HEK293T (cell line): ENCODE data around the gene CACNA1S.

Experiments used
- ARNT ChIP-seq: fragments of 450-650 bp; IDR thresholded peaks from 2 replicates; pipeline ENCODE4 v1.6.1; 2017; ENCODE audit warnings: mild to moderate bottlenecking
- BHLHE40 ChIP-seq: fragments of 450-650 bp; IDR thresholded peaks from 2 replicates; pipeline ENCODE4 v1.6.1; 2016; ENCODE audit warnings: mild to moderate bottlenecking, moderate library complexity, borderline replicate concordance
- CTBP1 ChIP-seq: fragments of 450-650 bp; IDR thresholded peaks from 2 replicates; pipeline ENCODE4 v1.6.1; 2016; ENCODE audit warnings: borderline replicate concordance
- FOXA1 ChIP-seq: fragments of 450-650 bp; IDR thresholded peaks from 2 replicates; pipeline ENCODE4 v1.6.1; 2016; ENCODE audit warnings: mild to moderate bottlenecking
- FOXK2 ChIP-seq: fragments of 450-650 bp; IDR thresholded peaks from 2 replicates; pipeline ENCODE4 v1.6.1; 2016; ENCODE audit warnings: mild to moderate bottlenecking
- L3MBTL2 ChIP-seq: fragments of 450-650 bp; conservative IDR thresholded peaks from 2 replicates; pipeline ENCODE4 v1.6.1; 2016; ENCODE audit warnings: mild to moderate bottlenecking
- LEF1 ChIP-seq: fragments of 450-650 bp; IDR thresholded peaks from 2 replicates; pipeline ENCODE4 v1.6.1; 2017; ENCODE audit warnings: mild to moderate bottlenecking, borderline replicate concordance
- NFRKB ChIP-seq: fragments of 450-650 bp; IDR thresholded peaks from 2 replicates; pipeline ENCODE4 v1.6.1; 2016; ENCODE audit warnings: mild to moderate bottlenecking, moderate library complexity
- PKNOX1 ChIP-seq: fragments of 450-650 bp; IDR thresholded peaks from 2 replicates; pipeline ENCODE4 v1.6.1; 2016
- SP1 ChIP-seq: fragments of 450-650 bp; IDR thresholded peaks from 2 replicates; pipeline ENCODE4 v1.6.1; 2017
- SUZ12 ChIP-seq: fragments of 450-650 bp; IDR thresholded peaks from 2 replicates; pipeline ENCODE4 v1.6.1; 2016; ENCODE audit warnings: mild to moderate bottlenecking
- TARDBP ChIP-seq: fragments of 450-650 bp; IDR thresholded peaks from 2 replicates; pipeline ENCODE4 v1.6.1; 2016
- ZNF384 ChIP-seq: fragments of 450-650 bp; IDR thresholded peaks from 2 replicates; pipeline ENCODE4 v1.6.1; 2016

GRCh38 chr1:201139306-201139705 is 27.1 kb upstream of the CACNA1S start:
- TF ChIP-seq FOXK2 (no peak), TARDBP (no peak), FOXA1 (no peak), PKNOX1 (no peak), L3MBTL2 (no peak), CTBP1 (no peak), NFRKB (no peak), BHLHE40 (no peak), ZNF384 (no peak), LEF1 (no peak), SP1 (no peak), ARNT (no peak), SUZ12 (no peak)
